HCT116 (cell line): ENCODE data around the gene UBE2J2. TPM values are rescaled to one million over a fixed set of nuclear protein-coding genes. Genes with fewer than 3 reads are reported as not detected.

Experiments used
- ATAC-seq: fragments of 200-7000 bp; cut with Tn5 transposase; 2 replicates; pipeline ENCODE4 v1.9.1; 2020; ENCODE audit warnings: mild to moderate bottlenecking, moderate library complexity
- BruUV-seq: library from RNA; stranded (reverse); fragments of 400-500 nt; replicated peaks from 2 replicates; lab custom pipeline; 2021; lab: Mats Ljungman, UMichigan
- CTCF ChIA-PET: fragments of 300-600 bp; sonication (Branson Sonifier 250); formaldehyde crosslinking; loops from one replicate; lab custom pipeline; 2021; ENCODE audit warnings: antibody characterized with exemption; lab: Charles Lee
- POLR2A ChIA-PET: fragments of 300-600, 350-600 bp; sonication (Branson Sonifier 250); formaldehyde crosslinking; loops from one replicate; lab custom pipeline; 2021; ENCODE audit warnings: antibody characterized with exemption; lab: Charles Lee
- RAD21 ChIA-PET, 2 experiments: fragments of 300-600 bp; sonication (Branson Sonifier 250); formaldehyde crosslinking; loops; one replicate each; lab custom pipeline; 2023; ENCODE audit warnings: low total read pairs in 2 of 2; ENCODE audit not compliant: uncharacterized antibody in 2 of 2, unreplicated experiment in 2 of 2, low non-redundant PET in 1 of 2; lab: Charles Lee
- DNase-seq: peaks from one replicate; pipeline ENCODE4 v3.0.0-alpha.2; 2010; ENCODE audit warnings: low read depth, low spot score
- H2AFZ ChIP-seq: fragments of 200-600 bp; shearing (Covaris generic), sonication (generic); 2 replicates; pipeline ENCODE4 v1.6.1; 2017; ENCODE audit warnings: low read depth, mixed run types, mixed read lengths, antibody characterized with exemption, low read length; ENCODE audit not compliant: poor library complexity, severe bottlenecking
- H3K27ac ChIP-seq: 2 replicates; pipeline ENCODE4 v1.5.1; 2012; ENCODE audit warnings: low read depth, low read length
- H3K27me3 ChIP-seq: fragments of 200-600 bp; sonication (generic); 2 replicates; pipeline ENCODE4 v1.6.1; 2016; ENCODE audit warnings: mixed run types, low read length, mixed read lengths; ENCODE audit not compliant: insufficient read depth
- H3K36me3 ChIP-seq, 2 experiments: fragments of 200-500 bp in 1 of 2; fragments of 200-600 bp in 1 of 2; sonication (Bioruptor generic) in 1 of 2; sonication (generic) in 1 of 2; 2 replicates each; pipeline versions ENCODE4 v1.5.1 to v1.6.1; 2014 to 2016; ENCODE audit warnings: low read length in 2 of 2, inconsistent platforms in 1 of 2, mixed read lengths in 1 of 2, mixed run types in 1 of 2; ENCODE audit not compliant: insufficient read depth in 2 of 2, control insufficient read depth in 1 of 2
- H3K4me1 ChIP-seq, 2 experiments: fragments of 200-600 bp in 1 of 2; sonication (generic) in 1 of 2; 2 replicates each; pipeline versions ENCODE4 v1.5.1 to v1.6.1; 2012 to 2017; ENCODE audit warnings: low read length in 2 of 2, inconsistent platforms in 1 of 2, mild to moderate bottlenecking in 1 of 2, mixed read lengths in 1 of 2, mixed run types in 1 of 2, moderate library complexity in 1 of 2; ENCODE audit not compliant: insufficient read depth in 2 of 2, control insufficient read depth in 1 of 2
- H3K4me2 ChIP-seq: fragments of 200-600 bp; sonication (generic); 2 replicates; pipeline ENCODE4 v1.6.1; 2017; ENCODE audit warnings: mixed run types, low read length, mixed read lengths
- H3K4me3 ChIP-seq, 2 experiments: fragments of 200-600 bp in 1 of 2; sonication (generic) in 1 of 2; replicated peaks in 1 of 2; 2 replicates each; pipeline ENCODE4 v1.5.1; 2011 to 2016; ENCODE audit warnings: low read length in 2 of 2, control low read depth in 1 of 2, low read depth in 1 of 2, mild to moderate bottlenecking in 1 of 2, mixed read lengths in 1 of 2, mixed run types in 1 of 2
- H3K79me2 ChIP-seq: fragments of 200-600 bp; sonication (generic); 2 replicates; pipeline ENCODE4 v1.6.1; 2017; ENCODE audit warnings: mild to moderate bottlenecking, mixed run types, low read length, moderate library complexity, mixed read lengths; ENCODE audit not compliant: insufficient read depth
- H3K9ac ChIP-seq: fragments of 200-600 bp; sonication (generic); 2 replicates; pipeline ENCODE4 v1.6.1; 2016; ENCODE audit warnings: low read length, mixed read lengths
- H3K9me2 ChIP-seq: fragments of 200-600 bp; sonication (generic), shearing (Covaris generic); 2 replicates; pipeline ENCODE4 v1.6.1; 2017; ENCODE audit warnings: mixed run types, mild to moderate bottlenecking, moderate library complexity; ENCODE audit not compliant: insufficient read depth
- H3K9me3 ChIP-seq, 2 experiments: fragments of 200-500 bp in 1 of 2; fragments of 200-600 bp in 1 of 2; sonication (Bioruptor generic) in 1 of 2; sonication (generic) in 1 of 2; 2 replicates each; pipeline ENCODE4 v1.6.1; 2014 to 2017; ENCODE audit warnings: low read length in 2 of 2, mixed read lengths in 2 of 2, inconsistent platforms in 1 of 2, low read depth in 1 of 2, mild to moderate bottlenecking in 1 of 2, mixed run types in 1 of 2, moderate library complexity in 1 of 2; ENCODE audit not compliant: control insufficient read depth in 1 of 2, insufficient read depth in 1 of 2
- H4K20me1 ChIP-seq: fragments of 200-600 bp; sonication (generic), shearing (Covaris generic); 2 replicates; pipeline ENCODE4 v1.6.1; 2017; ENCODE audit warnings: mixed run types, mild to moderate bottlenecking, moderate library complexity; ENCODE audit not compliant: insufficient read depth
- CBX3 ChIP-seq: IDR thresholded peaks from 2 replicates; pipeline ENCODE4 v1.6.1; 2012; ENCODE audit warnings: low read depth
- FOSL1 ChIP-seq: IDR thresholded peaks from 2 replicates; pipeline ENCODE4 v1.6.1; 2012; ENCODE audit warnings: low read depth
- JUND ChIP-seq: IDR thresholded peaks from 2 replicates; pipeline ENCODE4 v1.6.1; 2012
- POLR2AphosphoS5 ChIP-seq: IDR thresholded peaks from 2 replicates; pipeline ENCODE4 v1.6.1; 2011; ENCODE audit warnings: mild to moderate bottlenecking, low read depth, low read length, moderate library complexity
- RAD21 ChIP-seq: IDR thresholded peaks from 2 replicates; pipeline ENCODE4 v1.6.1; 2012; ENCODE audit warnings: low read depth, mild to moderate bottlenecking
- SP1 ChIP-seq: IDR thresholded peaks from 2 replicates; pipeline ENCODE4 v1.6.1; 2012; ENCODE audit warnings: low read depth
- TCF7L2 ChIP-seq: IDR thresholded peaks from 2 replicates; pipeline ENCODE4 v1.7.0; 2011; ENCODE audit warnings: borderline replicate concordance, inconsistent platforms; ENCODE audit not compliant: insufficient read depth, insufficient read length; ENCODE audit errors: extremely low read depth
- YY1 ChIP-seq: IDR thresholded peaks from 2 replicates; pipeline ENCODE4 v1.6.1; 2011; ENCODE audit warnings: low read length, low read depth, moderate library complexity, mild to moderate bottlenecking; ENCODE audit not compliant: insufficient replicate concordance; ENCODE audit errors: extremely low read depth
- intact Hi-C: fragments of 100-400 bp; cut with micrococcal nuclease; formaldehyde crosslinking; loops from 2 replicates; pipeline ENCODE4 v1.10.0; 2022
- total RNA-seq: library from RNA; stranded (reverse); gene quantifications from one replicate; pipeline ENCODE4 v1.2.1, GENCODE V29; 2021; ENCODE audit not compliant: unreplicated experiment
- TF ChIP-seq, protein P1 (sequence below): IDR thresholded peaks from 2 replicates; pipeline ENCODE4 v1.6.1; 2012
- TF ChIP-seq, protein P2 (sequence below): IDR thresholded peaks from 2 replicates; pipeline ENCODE4 v1.6.1; 2012; ENCODE audit warnings: low read depth
- TF ChIP-seq, protein P3 (sequence below): IDR thresholded peaks from 2 replicates; pipeline ENCODE4 v1.6.1; 2012

The UBE2J2 gene
- total RNA-seq, 1 experiment from 2014 or later: 67.7 TPM

DNA sequence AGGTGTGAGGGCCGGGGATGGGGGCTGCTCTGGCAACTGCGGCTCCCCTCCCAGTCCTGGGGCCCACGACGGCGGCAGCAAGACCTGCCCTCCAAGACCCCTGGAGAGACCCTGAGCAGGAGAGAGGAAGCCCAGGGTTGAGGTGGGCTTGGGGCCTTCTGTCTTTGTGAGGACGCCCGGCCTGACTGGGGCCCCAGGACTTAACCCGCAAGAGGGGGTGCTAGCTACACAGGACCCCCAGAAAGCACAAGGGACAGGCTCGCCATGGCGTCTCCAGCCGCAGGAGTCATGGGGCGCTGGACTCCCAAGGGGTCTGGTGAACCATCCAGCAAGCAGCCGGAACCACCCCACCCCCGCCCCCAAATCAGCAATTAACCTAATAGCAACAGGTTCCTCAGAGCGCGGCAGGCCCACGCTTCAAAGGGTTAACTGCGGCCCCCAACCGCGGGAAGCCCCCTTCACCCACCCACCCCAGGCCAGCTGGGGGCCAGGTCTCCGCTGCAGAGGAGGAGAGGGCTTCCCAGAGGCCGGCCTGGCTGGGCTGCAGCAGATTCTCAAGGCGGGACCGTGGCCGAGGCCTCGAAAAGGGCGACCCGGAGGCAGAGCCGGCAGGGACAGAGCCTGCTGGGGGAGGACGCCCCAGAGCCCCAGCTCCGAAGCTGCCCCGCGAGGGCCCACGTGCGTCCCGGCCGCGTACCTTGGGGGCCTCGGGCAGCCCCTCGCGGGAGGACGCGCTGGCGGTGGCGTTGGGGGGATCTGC, 27.7 kb downstream of the UBE2J2 start:
- RAD21 ChIA-PET: no interaction called here
- Histone ChIP-seq H3K79me2 (no peaks in the 10 kb centered on the region), H3K9me3 (no peaks in the 10 kb centered on the region), H3K9ac (no peak overlapping the region), H4K20me1 (no peaks in the 10 kb centered on the region), H3K9me2 (no peaks in the 10 kb centered on the region), H3K4me1 (peaks cover 3 to 15% of the 10 kb centered on the region in 2 experiments; a peak in 3 of 4 replicates), H2AFZ (no peak overlapping the region), H3K36me3 (no peaks in the 10 kb centered on the region), H3K4me3 (no peak overlapping the region), H3K4me2 (no peak overlapping the region), H3K27me3 (no peaks in the 10 kb centered on the region), H3K27ac (no peak overlapping the region; the same call in 1 of the 2 replicates)
- DNase-seq (no peak), ATAC-seq (no peak)
- intact Hi-C loops: no loop called here
- CTCF ChIA-PET: no interaction called here
- TF ChIP-seq, protein P1, sequence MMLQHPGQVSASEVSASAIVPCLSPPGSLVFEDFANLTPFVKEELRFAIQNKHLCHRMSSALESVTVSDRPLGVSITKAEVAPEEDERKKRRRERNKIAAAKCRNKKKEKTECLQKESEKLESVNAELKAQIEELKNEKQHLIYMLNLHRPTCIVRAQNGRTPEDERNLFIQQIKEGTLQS: no peak
- TF ChIP-seq, protein P2, sequence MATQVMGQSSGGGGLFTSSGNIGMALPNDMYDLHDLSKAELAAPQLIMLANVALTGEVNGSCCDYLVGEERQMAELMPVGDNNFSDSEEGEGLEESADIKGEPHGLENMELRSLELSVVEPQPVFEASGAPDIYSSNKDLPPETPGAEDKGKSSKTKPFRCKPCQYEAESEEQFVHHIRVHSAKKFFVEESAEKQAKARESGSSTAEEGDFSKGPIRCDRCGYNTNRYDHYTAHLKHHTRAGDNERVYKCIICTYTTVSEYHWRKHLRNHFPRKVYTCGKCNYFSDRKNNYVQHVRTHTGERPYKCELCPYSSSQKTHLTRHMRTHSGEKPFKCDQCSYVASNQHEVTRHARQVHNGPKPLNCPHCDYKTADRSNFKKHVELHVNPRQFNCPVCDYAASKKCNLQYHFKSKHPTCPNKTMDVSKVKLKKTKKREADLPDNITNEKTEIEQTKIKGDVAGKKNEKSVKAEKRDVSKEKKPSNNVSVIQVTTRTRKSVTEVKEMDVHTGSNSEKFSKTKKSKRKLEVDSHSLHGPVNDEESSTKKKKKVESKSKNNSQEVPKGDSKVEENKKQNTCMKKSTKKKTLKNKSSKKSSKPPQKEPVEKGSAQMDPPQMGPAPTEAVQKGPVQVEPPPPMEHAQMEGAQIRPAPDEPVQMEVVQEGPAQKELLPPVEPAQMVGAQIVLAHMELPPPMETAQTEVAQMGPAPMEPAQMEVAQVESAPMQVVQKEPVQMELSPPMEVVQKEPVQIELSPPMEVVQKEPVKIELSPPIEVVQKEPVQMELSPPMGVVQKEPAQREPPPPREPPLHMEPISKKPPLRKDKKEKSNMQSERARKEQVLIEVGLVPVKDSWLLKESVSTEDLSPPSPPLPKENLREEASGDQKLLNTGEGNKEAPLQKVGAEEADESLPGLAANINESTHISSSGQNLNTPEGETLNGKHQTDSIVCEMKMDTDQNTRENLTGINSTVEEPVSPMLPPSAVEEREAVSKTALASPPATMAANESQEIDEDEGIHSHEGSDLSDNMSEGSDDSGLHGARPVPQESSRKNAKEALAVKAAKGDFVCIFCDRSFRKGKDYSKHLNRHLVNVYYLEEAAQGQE: no peak
- TF ChIP-seq RAD21 (no peak), JUND (no peak), FOSL1 (no peak), CBX3 (no peak), SP1 (no peak), TCF7L2 (no peak), YY1 (no peak), POLR2AphosphoS5 (no peak)
- TF ChIP-seq, protein P3, sequence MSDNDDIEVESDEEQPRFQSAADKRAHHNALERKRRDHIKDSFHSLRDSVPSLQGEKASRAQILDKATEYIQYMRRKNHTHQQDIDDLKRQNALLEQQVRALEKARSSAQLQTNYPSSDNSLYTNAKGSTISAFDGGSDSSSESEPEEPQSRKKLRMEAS: no peak
- POLR2A ChIA-PET: no interaction called here
- BruUV-seq: no TSS peak
